GM23338 (cell line): ENCODE data around the gene SHROOM2.

Experiments used
- CTCF ChIP-seq, 2 experiments: fragments of 200-600 bp in 1 of 2; sonication (generic) in 1 of 2; conservative IDR thresholded peaks; 2 replicates each; pipeline versions ENCODE4 v1.5.1 to v1.6.1; 2016 to 2017; ENCODE audit warnings: antibody characterized with exemption in 2 of 2, low read depth in 2 of 2, mild to moderate bottlenecking in 2 of 2, moderate library complexity in 1 of 2
- ETS1 ChIP-seq: IDR thresholded peaks from 2 replicates; pipeline ENCODE4 v1.6.1; 2016; ENCODE audit warnings: antibody characterized with exemption
- EZH2 ChIP-seq: fragments of 200-600 bp; sonication (generic); IDR thresholded peaks from one replicate; pipeline ENCODE4 v1.8.0; 2017; ENCODE audit warnings: antibody characterized with exemption, mild to moderate bottlenecking, low read depth; ENCODE audit not compliant: unreplicated experiment
- POLR2AphosphoS5 ChIP-seq: IDR thresholded peaks from 2 replicates; pipeline ENCODE4 v1.6.1; 2016; ENCODE audit warnings: antibody characterized with exemption, low read depth
- REST ChIP-seq: IDR thresholded peaks from one replicate; pipeline ENCODE4 v1.6.1; 2018; ENCODE audit warnings: antibody characterized with exemption; ENCODE audit not compliant: unreplicated experiment

DNA sequence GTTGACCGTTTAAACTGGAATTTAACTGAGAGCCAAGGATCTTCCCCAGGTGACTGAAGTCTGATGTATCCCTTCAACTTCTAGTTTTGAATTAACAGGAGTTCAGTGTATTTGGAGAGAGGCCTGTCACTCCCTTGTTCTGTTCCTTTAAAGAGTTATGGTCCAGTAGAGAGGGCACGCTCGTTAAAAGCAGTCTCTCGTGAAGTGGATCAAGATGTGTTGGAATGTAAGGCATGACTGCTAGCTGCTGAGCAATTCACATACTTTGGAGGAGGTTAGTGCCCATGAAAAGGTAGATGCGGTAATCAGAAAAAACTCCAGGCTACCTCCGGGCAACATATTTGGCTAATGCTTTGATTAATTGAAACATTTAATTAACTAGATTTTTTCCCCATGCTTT, 65.7 kb downstream of the SHROOM2 start:
- no peak for TF ChIP-seq ETS1
- TF ChIP-seq CTCF (conservative IDR thresholded peaks at IDR 0.05; ENCODE audit: low read depth in 2 of 2): no peak
- no peak for TF ChIP-seq POLR2AphosphoS5
- no peak for TF ChIP-seq REST
- TF ChIP-seq EZH2: no peak
